ENCODE results near the gene TSPAN17. TPM values are rescaled to one million over a fixed set of nuclear protein-coding genes. Genes with fewer than 3 reads are reported as not detected.

The TSPAN17 gene
- total and polyA plus RNA-seq, 2 experiments from 2014 or later, result 27.9 to 33.4 TPM

DNA sequence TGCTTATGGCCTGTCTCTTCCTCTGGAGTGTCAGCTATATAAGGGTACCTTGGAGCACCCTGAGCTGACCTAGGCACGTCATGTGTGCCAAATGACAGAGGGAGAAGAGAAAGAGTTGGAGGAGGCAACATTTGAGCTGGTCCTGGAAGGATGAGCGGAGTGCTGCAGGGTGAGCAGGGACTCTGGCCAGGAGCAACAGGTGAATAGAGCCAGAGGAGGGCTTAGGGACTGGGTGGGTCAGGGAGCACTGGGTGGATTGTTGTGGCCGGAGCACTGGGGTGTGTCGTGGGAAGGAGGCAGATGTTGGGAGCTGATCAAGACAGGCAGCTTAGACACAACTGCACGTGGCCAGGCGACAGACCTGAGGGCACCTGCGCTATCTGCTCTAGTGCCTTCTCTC is 43.6 kb downstream of the TSPAN17 start:
- H3K36me3 ChIP-seq (replicated peaks; ENCODE audit: insufficient read depth, low read depth), result no peaks in the 10 kb centered on the region
- no peak overlapping the region for H3K4me2 ChIP-seq
- H4K20me1 ChIP-seq (ENCODE audit: insufficient read depth, poor library complexity, severe bottlenecking), result no peaks in the 10 kb centered on the region
- no peaks in the 10 kb centered on the region for H3K79me2 ChIP-seq
- DNase-seq (ENCODE audit: low spot score), result no peak
- H3K4me1 ChIP-seq (ENCODE audit: insufficient read depth), result peaks cover 5% of the 10 kb centered on the region
- no peak overlapping the region for H3K4me3 ChIP-seq
- H3K27ac ChIP-seq, result no peak overlapping the region
- TF ChIP-seq EZH2 (IDR thresholded peaks at IDR 0.05; ENCODE audit: borderline replicate concordance) (no peak), EZH2phosphoT487 (IDR thresholded peaks at IDR 0.05; ENCODE audit: low read depth, severe bottlenecking, unreplicated experiment) (no peak)
- TF ChIP-seq, protein P1, sequence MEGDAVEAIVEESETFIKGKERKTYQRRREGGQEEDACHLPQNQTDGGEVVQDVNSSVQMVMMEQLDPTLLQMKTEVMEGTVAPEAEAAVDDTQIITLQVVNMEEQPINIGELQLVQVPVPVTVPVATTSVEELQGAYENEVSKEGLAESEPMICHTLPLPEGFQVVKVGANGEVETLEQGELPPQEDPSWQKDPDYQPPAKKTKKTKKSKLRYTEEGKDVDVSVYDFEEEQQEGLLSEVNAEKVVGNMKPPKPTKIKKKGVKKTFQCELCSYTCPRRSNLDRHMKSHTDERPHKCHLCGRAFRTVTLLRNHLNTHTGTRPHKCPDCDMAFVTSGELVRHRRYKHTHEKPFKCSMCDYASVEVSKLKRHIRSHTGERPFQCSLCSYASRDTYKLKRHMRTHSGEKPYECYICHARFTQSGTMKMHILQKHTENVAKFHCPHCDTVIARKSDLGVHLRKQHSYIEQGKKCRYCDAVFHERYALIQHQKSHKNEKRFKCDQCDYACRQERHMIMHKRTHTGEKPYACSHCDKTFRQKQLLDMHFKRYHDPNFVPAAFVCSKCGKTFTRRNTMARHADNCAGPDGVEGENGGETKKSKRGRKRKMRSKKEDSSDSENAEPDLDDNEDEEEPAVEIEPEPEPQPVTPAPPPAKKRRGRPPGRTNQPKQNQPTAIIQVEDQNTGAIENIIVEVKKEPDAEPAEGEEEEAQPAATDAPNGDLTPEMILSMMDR (IDR thresholded peaks at IDR 0.05; ENCODE audit: poor library complexity), result no peak
- peaks cover 8% of the 10 kb centered on the region for H3K27me3 ChIP-seq
- H3K9me2 ChIP-seq (replicated peaks; ENCODE audit: insufficient read depth), result no peaks in the 10 kb centered on the region
- H3K9me3 ChIP-seq (ENCODE audit: low read depth), result no peaks in the 10 kb centered on the region
- WGBS (ENCODE audit: low lambda C conversion rate, missing lambda C conversion rate), result 92% methylated on average over 7 of the region's 7 CpGs
- no peak overlapping the region for H2AFZ ChIP-seq

DNA sequence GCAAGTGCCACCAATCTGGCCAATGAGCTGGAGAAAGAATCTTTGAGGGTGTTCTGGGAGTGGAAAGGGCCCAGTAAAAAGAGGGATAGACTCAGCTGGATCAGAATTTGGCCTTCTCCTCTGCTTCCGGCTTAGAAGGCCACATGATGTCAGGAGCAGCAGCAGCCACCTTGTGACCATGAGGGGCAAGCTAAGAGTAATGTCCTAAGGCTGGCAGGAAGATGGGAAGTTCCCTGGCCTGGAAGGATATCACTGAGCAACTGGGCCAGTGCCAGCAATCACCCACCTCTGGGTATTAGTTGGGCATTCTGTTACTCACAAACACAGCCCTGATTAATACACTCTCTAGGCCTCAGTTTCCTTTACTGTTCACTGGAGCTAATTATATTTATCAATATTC is 44.2 kb downstream of the TSPAN17 start:
- Histone ChIP-seq H3K4me1 (ENCODE audit: insufficient read depth) (peaks cover 5% of the 10 kb centered on the region), H3K27ac (no peak overlapping the region)
- 100% methylated on average over 1 of the region's 1 CpG for WGBS (ENCODE audit: low lambda C conversion rate, missing lambda C conversion rate)

DNA sequence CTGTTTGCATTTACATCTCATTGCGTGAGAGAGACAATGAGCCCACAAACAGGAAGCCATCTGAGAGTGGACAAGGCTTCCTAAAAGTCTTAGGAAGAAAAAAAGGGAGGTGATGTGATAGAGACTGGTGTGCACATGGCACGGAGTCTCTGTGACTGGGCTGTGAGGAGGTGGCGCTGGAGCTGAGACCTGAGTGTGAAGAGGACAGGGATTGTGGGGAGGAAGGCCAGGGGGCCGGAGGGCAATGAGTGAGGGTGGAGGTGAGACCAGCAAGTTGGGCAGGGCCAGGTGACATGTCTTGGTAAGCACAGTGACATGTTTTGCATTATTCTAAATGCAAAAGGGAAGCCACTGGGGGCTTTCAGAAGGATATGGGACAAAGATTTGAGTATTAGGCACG is 45.0 kb downstream of the TSPAN17 start:
- Histone ChIP-seq H3K9me3 (ENCODE audit: low read depth) (no peaks in the 10 kb centered on the region), H3K4me3 (no peak overlapping the region), H2AFZ (no peak overlapping the region), H3K79me2 (no peaks in the 10 kb centered on the region), H3K9me2 (replicated peaks; ENCODE audit: insufficient read depth) (no peaks in the 10 kb centered on the region), H3K36me3 (replicated peaks; ENCODE audit: insufficient read depth, low read depth) (no peaks in the 10 kb centered on the region), H3K4me2 (peak overlapping the region; percentile 48), H4K20me1 (ENCODE audit: insufficient read depth, poor library complexity, severe bottlenecking) (no peaks in the 10 kb centered on the region), H3K4me1 (ENCODE audit: insufficient read depth) (peaks cover 5% of the 10 kb centered on the region), H3K27me3 (peaks cover 12% of the 10 kb centered on the region), H3K27ac (no peak overlapping the region)
- DNase-seq (ENCODE audit: low spot score), result no peak
- TF ChIP-seq EZH2 (IDR thresholded peaks at IDR 0.05; ENCODE audit: borderline replicate concordance) (no peak), EZH2phosphoT487 (IDR thresholded peaks at IDR 0.05; ENCODE audit: low read depth, severe bottlenecking, unreplicated experiment) (no peak)
- TF ChIP-seq, protein P1 (IDR thresholded peaks at IDR 0.05; ENCODE audit: poor library complexity), result no peak
- WGBS (ENCODE audit: low lambda C conversion rate, missing lambda C conversion rate), result 79% methylated on average over 5 of the region's 5 CpGs

More for the DNA sequence above, 44.2 kb downstream of the TSPAN17 start:
- H3K9me2 ChIP-seq (replicated peaks; ENCODE audit: insufficient read depth), result no peaks in the 10 kb centered on the region
- H3K79me2 ChIP-seq, result no peaks in the 10 kb centered on the region
- H2AFZ ChIP-seq, result no peak overlapping the region
- H3K4me3 ChIP-seq, result no peak overlapping the region
- H3K9me3 ChIP-seq (ENCODE audit: low read depth), result no peaks in the 10 kb centered on the region
- DNase-seq (ENCODE audit: low spot score), result no peak
- no peak for TF ChIP-seq EZH2phosphoT487 (IDR thresholded peaks at IDR 0.05; ENCODE audit: low read depth, severe bottlenecking, unreplicated experiment)
- TF ChIP-seq, protein P1 (IDR thresholded peaks at IDR 0.05; ENCODE audit: poor library complexity), result no peak
- TF ChIP-seq EZH2 (IDR thresholded peaks at IDR 0.05; ENCODE audit: borderline replicate concordance), result no peak
- H3K36me3 ChIP-seq (replicated peaks; ENCODE audit: insufficient read depth, low read depth), result no peaks in the 10 kb centered on the region
- H4K20me1 ChIP-seq (ENCODE audit: insufficient read depth, poor library complexity, severe bottlenecking), result no peaks in the 10 kb centered on the region
- H3K4me2 ChIP-seq, result no peak overlapping the region
- H3K27me3 ChIP-seq, result peaks cover 8% of the 10 kb centered on the region

All from hepatocyte (in vitro differentiated cells).